T-helper 2 cell treated with Interferon-gamma antibody and Interleukin-4, amounts not matched to agents 100 ng/mL and 5 ng/mL, for 36 hours (primary cell): Measurements from ENCODE around the gene CHN2. TPM values are rescaled to one million over a fixed set of nuclear protein-coding genes. Genes with fewer than 3 reads are reported as not detected.

ENCODE experiments used
- intact Hi-C: fragments of 100-400 bp; cut with micrococcal nuclease; formaldehyde crosslinking; loops from one replicate; pipeline ENCODE4 v1.15.1; 2023
- total RNA-seq: library from RNA; stranded (reverse); gene quantifications from 2 replicates; pipeline ENCODE4 v1.2.3, GENCODE V29; 2022

CHN2 gene
- total RNA-seq, 1 donor from 2014 or later, result 1.3 TPM

DNA sequence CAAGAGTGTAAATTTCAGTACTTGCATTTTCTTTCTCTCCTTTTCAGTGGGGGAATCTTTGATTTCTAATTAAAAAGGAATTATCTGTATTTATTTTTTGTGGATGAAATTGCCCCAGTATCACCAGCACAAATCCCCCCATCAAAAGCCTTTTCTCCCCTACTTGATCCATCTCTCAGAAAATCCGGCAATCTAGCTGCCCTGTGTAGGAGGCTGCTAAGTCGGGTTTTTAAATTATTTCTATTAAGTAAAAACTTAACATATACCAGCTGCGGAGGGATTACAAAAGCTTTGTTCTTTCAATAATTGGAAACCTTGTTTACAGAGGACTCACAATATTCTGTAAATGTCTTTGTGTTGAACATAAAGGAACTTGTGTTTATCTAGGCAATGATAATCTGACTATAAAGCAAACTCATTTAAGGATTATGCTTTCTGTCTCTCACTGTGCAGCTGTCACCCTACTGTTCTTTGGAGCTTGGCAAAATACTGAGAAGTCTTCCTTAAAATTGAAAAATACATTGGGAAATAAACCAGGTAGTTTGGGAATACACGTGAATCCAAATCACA lies 191.7 kb downstream of the CHN2 start:
- intact Hi-C loops, result no loop called here

DNA sequence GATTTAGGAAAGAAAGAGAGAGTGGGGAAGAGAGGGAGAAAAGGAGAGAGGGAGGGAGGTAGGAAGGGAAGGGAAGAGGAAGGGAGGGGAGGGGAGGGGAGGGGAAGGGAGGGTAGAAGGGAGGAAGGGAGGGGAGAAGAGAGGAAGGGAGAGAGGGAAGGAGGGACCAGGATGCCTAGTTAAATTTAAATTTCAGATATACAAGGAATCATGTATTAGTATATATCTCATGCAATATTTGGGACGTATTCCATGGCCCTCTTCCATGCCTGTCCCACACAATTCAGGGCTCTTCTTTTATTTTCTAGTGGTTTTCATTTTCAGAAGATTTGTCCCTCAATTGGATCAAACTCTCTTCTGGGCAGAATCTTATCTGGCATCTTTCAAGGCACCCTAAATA lies 196.7 kb downstream of the CHN2 start:
- intact Hi-C loops, result no loop called here

DNA sequence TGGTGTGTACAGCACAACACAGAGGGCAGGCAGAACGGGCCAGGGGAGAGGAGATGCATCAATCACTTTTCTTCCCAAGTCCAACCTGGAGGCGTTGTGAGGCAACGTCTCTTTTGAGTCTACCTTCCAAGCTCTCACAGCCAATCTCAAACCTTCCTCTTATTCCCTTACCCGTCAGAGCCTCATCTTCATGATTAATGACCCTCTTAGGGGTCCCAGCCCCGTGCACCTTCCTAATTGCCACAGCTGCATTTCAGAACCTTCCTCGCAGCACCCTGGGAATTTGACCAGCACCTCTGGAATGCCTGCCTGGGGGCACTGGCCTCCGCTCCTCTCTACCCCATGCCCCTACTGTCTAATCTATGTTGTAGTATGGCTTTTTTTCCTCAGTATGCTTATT lies 199.7 kb downstream of the CHN2 start:
- intact Hi-C loops, result no loop called here

DNA sequence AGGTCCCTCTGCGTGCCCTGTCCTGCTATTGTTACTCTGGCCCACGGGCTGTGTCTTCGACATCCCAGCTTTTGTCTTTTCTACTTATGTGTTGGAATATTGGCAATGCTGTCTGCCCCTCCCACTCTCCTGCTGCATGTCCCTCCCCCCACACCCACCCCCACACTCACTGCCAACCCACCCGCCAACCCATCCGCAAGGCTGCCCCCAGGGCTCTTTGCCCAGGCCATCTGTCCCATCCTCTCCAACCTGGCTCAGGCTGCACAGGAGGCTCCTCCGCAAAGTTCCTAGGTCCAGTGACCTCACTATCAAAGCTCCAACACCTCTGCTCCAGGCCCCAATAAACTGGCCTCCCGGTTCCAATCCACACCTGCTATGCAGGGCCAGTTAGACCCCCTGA lies 202.0 kb downstream of the CHN2 start:
- intact Hi-C loops, result no loop called here

DNA sequence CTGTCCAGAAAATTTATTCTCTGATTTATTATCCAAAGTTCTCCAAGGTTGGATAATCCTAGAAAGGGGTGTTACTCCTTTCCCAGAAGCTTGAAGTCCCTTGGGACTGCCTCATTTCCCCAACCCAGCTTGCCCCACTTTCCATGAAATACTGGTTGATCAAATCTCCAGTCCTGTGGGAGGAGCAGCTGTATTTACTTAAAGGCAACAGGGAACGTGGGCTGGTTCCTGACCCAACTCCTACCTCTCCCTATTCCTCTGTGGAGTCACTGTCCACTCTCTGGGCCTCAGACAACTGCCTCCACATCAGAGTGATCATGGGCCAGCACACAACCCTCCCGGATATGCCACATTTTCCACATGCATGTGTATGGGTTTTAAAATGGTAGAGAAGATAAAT lies 202.8 kb downstream of the CHN2 start:
- intact Hi-C loops, result no loop called here

DNA sequence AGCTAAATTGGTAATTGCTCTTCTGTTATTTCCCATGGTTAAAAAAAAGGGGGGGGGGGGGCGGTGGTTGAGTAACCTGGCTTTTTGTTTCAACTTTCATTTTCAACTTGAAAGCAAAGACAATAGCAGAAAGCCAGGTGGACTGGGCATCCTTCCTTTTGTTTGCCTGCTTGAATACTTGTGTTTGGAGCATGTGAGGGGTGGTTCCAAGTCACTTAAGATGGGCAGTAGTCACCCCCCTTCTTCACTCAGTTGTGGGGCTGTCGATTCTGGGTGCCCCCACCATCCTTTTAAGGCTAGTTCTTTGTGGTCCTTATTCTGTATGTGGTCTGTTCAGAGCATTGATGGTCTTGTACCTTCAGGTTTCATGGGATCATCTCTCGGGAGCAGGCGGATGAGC lies 203.4 kb downstream of the CHN2 start:
- intact Hi-C loops, result no loop called here

DNA sequence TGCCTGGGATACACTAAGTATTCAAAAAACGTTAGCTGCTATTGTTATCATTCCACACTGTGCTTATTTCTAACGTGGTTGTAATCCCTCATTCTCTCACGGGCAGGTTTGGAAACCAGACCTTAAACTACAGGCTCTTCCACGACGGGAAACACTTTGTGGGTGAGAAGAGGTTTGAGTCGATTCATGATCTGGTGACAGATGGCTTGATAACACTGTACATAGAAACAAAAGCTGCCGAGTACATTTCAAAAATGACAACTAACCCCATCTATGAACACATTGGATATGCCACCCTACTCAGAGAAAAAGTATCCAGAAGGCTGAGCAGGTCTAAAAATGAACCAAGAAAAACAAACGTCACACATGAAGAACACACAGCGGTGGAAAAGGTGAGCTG lies 205.9 kb downstream of the CHN2 start:
- intact Hi-C loops, result no loop called here

DNA sequence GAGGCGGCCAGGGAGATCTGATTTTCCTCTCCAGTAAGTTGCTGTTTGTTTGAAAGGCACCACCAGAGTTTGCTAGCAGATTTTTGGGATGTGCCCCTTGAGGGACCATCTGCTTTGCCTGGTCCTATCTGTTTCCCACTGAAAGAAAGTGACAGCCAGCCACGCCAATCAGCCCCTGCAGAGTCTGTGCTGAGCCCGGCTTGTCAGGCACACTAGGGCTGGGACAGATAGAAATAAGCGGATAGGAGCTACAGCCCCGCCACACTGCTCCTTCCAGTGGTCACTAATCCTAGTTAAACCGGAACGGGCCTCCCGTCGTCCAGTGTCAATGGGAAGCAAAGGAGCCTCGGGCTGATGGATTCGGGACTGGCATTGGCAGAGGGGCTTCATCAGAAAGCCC lies 207.2 kb downstream of the CHN2 start:
- intact Hi-C loops, result no loop called here

DNA sequence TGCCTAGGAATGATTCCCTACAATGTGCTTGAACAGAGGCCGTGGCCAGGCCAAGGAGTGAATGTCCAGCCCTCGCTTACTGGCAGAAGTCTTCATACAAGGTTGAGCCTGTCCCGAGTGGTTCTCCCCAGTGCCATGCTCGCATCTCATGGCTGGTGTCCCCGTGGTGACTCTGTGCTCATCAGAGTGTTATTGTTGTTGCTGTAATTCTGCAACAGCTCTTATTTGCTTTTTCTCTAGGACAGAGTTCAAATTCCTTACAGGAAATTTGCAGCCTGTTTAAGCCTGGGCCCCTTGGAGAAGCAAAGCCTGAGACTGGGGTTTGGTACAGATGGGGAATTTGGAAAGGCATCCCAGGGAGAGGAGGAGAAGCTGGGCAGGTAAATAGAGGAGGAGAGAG lies 211.3 kb downstream of the CHN2 start:
- intact Hi-C loops, result no loop called here

DNA sequence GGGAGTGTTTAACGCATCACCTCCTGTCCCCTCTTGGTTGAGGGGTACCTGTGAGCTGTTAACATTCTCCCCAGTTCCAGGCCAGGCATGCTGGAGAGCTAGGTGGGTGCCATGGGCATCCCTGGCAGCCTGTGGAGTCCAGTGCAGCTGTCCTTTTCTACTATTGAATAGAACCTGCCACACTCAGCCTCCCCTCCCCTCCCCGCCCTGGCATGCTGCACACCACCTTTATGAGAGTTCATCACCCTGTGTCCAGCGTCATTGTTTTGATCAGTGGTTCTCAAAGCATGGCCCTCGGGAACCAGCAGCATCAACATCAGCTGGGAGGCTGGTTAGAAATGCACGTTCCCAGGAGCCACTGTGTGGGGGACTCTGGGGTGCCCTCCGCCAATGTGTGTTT lies 211.8 kb downstream of the CHN2 start:
- intact Hi-C loops, result no loop called here

DNA sequence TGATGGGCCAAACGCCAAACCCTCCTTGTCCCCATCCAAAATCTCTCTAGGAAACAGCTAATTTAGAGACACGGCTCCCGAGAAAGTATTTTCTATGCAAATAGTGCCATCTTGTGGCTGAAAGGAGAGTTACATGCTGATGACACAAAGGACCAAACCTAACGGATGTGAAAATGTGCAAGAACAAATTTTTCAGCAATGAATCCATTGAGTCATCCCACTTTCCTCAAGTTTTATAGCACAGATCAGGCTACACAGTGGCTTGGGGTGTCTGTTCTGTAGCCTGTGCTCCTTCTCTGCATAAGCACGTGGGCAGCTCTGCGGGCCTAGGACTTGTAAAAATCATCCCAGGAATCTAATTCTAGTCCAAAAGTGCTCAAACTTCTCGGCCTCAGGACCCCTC lies 214.3 kb downstream of the CHN2 start:
- intact Hi-C loops, result loop anchor here (1.0 to 2.0 kb wide), 4 partner anchors 220 to 487 kb away; no protein-coding TSS in a partner anchor

DNA sequence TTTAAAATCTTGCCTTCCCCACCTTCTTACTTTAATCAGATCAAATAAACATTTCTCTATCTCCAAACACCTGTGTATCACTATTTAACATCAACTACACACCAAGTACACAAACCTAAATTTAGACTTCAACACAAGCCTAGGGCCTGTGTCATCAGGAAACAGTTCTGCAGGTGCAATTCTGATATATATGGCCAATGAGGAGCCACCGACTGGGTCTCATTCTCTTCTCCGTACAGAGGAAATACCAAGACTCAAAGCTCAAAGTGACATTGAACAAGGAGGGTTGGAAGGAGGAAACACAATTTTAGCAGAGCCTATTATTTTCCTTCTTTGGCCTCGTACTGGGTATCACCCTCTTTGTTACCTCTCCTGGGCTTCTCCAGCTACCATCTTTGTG lies 216.4 kb downstream of the CHN2 start:
- intact Hi-C loops, result loop anchor here (2.0 kb wide), 1 partner anchor 172 kb away; no protein-coding TSS in a partner anchor

DNA sequence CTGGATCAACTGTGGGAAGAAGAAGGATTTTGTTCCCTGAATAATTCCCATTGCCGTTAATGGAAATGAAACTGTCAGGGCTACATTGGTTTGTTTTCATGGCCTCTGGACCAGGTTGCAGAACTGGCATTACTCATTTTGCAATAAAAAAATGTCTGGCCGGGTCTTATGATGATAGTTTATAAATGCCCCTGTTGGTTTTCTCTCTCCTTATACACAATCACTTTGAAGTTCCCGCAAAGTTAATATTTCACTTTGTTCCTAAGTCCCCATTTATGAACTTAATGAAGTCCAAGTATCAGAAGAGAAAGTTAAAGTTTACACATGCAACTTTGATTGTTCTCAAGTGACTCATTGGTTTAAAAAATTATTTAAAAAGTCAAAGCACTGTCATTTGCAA lies 218.3 kb downstream of the CHN2 start:
- intact Hi-C loops, result no loop called here

DNA sequence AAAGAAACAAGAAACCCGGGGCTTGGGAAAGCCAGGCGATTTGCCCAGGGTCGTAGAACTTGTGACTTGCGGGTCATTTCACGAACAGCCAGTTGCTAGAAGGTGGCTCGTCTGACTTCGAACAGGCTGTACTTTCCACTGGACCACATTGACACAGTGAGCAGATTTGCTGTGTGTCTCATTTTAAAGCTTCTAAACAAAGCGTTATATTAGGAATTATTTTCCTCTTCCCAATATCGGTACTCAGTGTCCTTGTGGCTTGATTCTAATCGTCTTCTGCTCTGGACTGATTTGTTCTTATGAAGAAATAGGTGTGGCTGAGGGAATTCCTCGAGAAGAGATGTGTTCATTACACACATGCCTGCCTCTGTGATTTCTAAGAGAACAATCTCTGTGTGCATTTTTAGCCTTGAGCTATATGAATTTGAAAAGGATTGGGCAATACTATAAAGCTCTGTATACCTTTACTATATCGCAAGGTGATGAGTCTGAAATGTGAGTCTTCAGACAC lies 219.1 kb downstream of the CHN2 start:
- intact Hi-C loops, result no loop called here

DNA sequence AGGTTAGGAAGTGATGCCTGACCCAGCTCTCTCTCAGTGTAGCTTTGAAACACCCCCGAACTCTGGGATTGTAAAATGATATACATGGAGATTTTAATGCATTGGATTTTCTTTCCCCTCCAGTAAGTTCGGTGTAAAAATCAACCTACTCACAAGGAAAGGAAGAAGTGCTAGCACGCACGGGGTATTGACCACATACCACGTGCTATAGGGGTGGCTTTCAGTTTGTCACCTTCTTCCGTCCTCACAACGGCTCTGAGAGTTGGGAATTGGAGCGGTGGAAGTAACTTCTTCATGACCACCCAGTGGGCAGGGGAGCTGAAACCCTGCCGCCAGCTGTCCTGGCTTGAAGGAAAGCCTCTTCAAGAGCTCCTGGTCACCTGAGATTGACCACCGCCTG lies 219.6 kb downstream of the CHN2 start:
- intact Hi-C loops, result no loop called here

DNA sequence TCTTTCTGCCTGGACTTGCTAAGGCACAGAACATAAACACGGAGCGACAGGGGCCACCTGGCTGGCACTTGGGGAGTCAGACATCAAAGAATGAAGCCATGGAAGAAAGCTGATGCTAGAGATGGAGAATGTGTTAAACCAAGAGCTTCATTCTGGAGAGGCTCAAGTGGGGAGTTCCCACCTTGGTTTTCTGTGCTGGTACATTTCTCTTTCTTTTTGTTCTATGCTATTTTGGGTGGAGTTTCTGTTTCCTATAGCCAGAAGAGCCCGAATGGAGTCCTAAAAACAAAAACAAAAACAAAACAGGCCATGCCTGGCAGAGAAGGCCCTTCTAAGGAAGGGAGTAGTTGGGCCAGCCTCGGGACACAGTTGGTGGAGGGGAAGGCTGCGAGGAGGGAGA lies 220.6 kb downstream of the CHN2 start:
- intact Hi-C loops, result no loop called here

DNA sequence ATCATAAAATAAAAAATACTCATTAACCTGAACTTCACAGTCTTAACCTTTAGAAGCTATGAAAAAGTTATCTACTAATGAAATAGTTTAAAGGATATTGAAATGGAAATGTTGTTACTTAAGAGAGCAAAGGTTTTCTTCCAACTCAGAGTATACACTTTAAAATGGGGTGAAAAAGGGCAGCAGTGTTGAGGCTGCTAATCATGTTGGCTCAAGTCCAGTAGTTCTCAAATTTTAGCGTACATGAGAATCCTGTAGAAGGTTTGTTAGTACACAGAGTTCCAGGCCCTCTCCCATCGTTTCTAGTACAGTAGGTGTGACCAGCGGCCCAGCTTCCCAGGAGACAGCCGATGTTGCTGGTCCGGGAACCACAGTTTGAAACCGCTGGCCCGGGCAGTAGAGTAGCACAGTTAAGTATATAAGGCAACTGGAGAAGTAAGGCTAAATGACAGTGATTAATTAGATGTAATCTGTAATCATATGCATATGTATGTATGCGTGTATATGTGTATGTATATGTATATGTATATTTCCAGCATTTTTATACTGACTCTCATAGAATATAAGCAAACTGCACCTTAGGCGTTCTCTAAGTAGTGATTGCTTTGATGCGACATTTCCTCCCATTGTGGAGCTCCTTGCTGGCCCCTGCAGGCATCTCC lies 221.8 kb downstream of the CHN2 start:
- intact Hi-C loops, result no loop called here

DNA sequence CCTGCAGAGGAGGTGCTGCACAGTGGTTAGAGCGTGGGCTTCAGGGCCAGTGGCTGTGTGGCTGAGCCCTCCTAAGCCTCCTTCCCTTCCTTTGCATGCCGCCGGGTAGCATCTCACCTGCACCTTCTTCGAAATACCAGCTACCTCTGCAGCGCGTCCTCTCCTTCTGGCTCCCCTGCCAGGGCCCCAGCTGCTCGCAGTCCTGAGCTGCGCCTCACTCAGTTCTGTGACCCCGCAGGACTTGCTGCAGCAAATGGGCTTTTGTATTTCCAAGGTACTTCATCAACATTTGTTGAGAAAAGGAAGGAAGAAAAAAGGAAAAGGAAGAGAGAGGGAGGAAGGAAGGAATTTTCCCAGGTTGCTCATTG lies 222.3 kb downstream of the CHN2 start:
- intact Hi-C loops, result no loop called here

DNA sequence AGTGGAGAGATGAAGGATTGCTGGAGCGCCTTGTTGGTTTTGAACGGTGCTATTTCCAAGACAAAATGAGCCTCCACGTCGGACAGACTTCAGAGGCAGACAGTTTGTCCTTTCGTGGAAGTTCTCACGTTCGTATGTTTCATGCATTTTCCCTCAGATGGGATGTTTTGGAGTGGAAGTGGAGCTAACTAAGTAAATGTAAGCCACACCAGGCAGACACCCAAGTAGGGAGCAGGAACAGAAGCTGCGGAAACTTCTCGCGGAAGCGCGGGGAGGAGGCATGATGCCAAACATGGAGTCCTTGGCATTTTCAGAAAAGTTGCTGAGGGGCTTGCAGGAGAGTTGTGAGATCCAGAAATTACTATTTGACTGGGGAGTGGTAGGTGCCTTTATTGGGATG lies 223.5 kb downstream of the CHN2 start:
- intact Hi-C loops, result no loop called here

DNA sequence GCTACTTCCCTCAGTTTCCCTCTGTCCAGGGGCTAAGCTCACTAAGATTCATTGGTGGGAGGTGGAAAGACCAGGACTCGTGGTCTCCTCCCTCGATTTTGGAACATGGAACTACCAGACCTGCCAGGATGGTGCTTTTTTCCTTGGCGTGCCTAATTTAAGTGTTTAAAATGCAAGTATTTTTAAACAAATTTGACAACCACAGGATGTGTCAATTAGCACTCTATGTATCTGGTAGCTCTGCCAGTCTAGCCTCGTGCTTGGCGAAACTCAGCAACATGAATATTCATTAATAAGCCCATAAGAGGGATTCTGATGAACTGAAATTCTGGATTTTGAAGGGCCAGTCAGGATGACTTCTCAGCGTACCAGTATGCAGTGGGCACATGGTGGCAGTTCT lies 224.1 kb downstream of the CHN2 start:
- intact Hi-C loops, result no loop called here

DNA sequence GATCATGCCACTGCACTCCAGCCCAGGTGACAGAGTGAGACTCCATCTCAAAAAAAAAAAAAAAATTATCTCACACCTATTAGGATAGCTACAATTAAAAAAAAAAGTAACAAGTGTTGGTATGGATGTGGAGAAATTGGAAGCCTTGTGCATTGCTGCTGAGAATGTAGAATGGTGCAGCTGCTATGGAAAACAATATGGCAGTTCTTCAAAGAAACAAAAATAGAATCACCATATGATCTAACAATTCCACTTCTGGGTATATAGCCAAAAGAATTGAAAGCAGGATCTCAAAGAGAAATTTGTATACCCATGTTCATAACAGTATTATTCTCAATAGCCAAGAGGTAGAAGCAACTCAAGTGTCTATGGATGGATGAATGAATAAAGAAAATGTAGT lies 225.4 kb downstream of the CHN2 start:
- intact Hi-C loops, result no loop called here

DNA sequence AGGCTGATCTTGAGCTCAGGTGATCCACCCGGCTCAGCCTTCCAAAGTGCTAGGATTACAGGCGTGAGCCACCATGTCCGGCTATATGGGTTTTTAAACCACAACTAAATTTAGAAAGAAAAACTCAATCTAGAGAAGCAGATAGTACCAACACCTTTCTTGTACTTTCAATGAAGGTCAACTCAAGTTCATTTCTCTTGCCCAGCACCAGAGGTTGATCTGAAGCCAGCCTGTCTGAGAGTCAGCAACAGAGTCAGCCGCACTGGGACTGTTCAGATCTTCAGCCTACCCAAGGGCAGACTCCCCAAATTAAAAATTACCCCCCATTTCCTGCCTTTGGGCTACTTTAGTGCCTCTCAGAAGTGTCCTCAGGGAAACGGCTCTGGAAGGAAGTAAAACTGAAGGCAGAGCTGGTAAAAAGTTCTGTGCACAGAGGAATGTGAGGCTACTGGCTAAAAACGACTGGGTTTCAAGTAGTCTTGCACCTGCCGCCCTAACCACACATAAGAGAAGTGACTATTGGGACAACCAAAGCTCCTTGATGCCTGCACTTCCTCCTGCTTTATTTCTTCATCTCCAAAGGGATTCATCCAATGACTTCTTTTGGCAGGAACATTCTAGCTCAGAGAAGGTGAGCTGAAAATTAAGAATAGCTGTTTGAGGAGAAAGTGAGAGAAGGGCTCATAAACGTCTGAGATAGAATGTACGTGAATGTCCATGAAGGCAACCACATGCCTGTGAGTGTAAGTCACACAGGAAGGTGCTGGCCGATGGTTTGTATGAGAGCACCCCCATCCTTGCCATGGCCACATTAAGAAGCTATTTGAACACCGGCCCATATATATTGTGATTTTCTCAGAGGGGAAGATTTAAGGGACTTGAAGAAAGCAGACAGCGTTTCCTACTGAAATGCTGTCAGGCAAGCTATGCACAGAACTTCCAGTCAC lies 226.7 kb downstream of the CHN2 start:
- intact Hi-C loops, result no loop called here
